HG03108 (cell line): Measurements from ENCODE around the gene YBX1.
"Not testable (repeated sequence)": the region's sequence is repeated elsewhere in the genome, so short reads cannot be mapped to it uniquely, and the experiment has no call there.

ENCODE experiments used
- ATAC-seq: cut with Tn5 transposase; IDR thresholded peaks from one replicate; pipeline ENCODE4 v1.9.1; 2021; ENCODE audit warnings: moderate library complexity; ENCODE audit not compliant: unreplicated experiment

YBX1 gene

GRCh38 chr1:42689912-42690311 lies 7.7 kb downstream of the YBX1 start:
- no peak for ATAC-seq

- no peak for ATAC-seq
These were observed 8.4 kb downstream of the YBX1 start for GRCh38 chr1:42690477-42691156.

GRCh38 chr1:42691157-42691498 lies 8.9 kb downstream of the YBX1 start:
- no peak for ATAC-seq

- ATAC-seq = no peak
These were observed 10.2 kb downstream of the YBX1 start for GRCh38 chr1:42692461-42692860.

GRCh38 chr1:42692911-42693310 lies 10.7 kb downstream of the YBX1 start:
- ATAC-seq = no peak

- ATAC-seq = no peak
These were observed 16.0 kb downstream of the YBX1 start for GRCh38 chr1:42698081-42698813.

- no peak for ATAC-seq
These were observed 17.8 kb downstream of the YBX1 start for GRCh38 chr1:42700006-42700405.

GRCh38 chr1:42703888-42704464 lies 21.8 kb downstream of the YBX1 start:
- no peak for ATAC-seq

GRCh38 chr1:42712808-42713207 lies 30.6 kb downstream of the YBX1 start:
- ATAC-seq = not testable (repeated sequence)

GRCh38 chr1:42713293-42713692 lies 31.1 kb downstream of the YBX1 start:
- ATAC-seq = no peak

- ATAC-seq = not testable (repeated sequence)
These were observed 32.2 kb downstream of the YBX1 start for GRCh38 chr1:42714441-42714840.

GRCh38 chr1:42720868-42721267 lies 38.6 kb downstream of the YBX1 start:
- ATAC-seq = no peak

GRCh38 chr1:42721926-42722325 lies 39.7 kb downstream of the YBX1 start:
- ATAC-seq = no peak

- ATAC-seq = not testable (repeated sequence)
These were observed 40.2 kb downstream of the YBX1 start for GRCh38 chr1:42722403-42722802.

GRCh38 chr1:42723511-42723910 lies 41.3 kb downstream of the YBX1 start:
- ATAC-seq = no peak

GRCh38 chr1:42725820-42726219 lies 43.6 kb downstream of the YBX1 start:
- ATAC-seq = not testable (repeated sequence)

- no peak for ATAC-seq
These were observed 47.8 kb downstream of the YBX1 start for GRCh38 chr1:42730002-42730401.

GRCh38 chr1:42730988-42731387 lies 48.8 kb downstream of the YBX1 start:
- ATAC-seq = no peak

- ATAC-seq = no peak
These were observed 49.4 kb downstream of the YBX1 start for GRCh38 chr1:42731585-42731984.

GRCh38 chr1:42732126-42732680 lies 50.0 kb downstream of the YBX1 start:
- no peak for ATAC-seq

- no peak for ATAC-seq
These were observed 51.4 kb downstream of the YBX1 start for GRCh38 chr1:42733415-42734200.
